C4-2B (cell line): ENCODE measurements around the gene SP1.

Experiments
- H3K27ac ChIP-seq: fragments of 450-650 bp; 2 replicates; pipeline ENCODE4 v1.5.1; 2017
- CTCF ChIP-seq: fragments of 450-650 bp; conservative IDR thresholded peaks from 2 replicates; pipeline ENCODE4 v1.5.1; 2017; ENCODE audit warnings: mild to moderate bottlenecking
- ZFX ChIP-seq: fragments of 450-650 bp; IDR thresholded peaks from 2 replicates; pipeline ENCODE4 v1.6.1; 2017

Gene SP1

GRCh38 chr12:53451661-53452158 is 71.7 kb downstream of the SP1 start, which contains the start of gene PCBP2:
TSS of gene PCBP2 (plus strand) at chr12:53452102. CDS start at chr12:53454801, 2,699 bp downstream.
- TF ChIP-seq CTCF (peak; percentile 93), ZFX (no peak)
- peak within 1 kb of the TSS; percentile 90 for H3K27ac ChIP-seq

GRCh38 chr12:53452159-53453077 is 72.4 kb downstream of the SP1 start:
- peak overlapping the region; percentile 90 for H3K27ac ChIP-seq
- TF ChIP-seq ZFX (peak; percentile 100), CTCF (peak; percentile 51)

GRCh38 chr12:53453953-53454640 is 74.1 kb downstream of the SP1 start:
- TF ChIP-seq CTCF: no peak
- TF ChIP-seq ZFX: no peak
- H3K27ac ChIP-seq: no peak overlapping the region

- no peak overlapping the region for H3K27ac ChIP-seq
- TF ChIP-seq ZFX: no peak
- no peak for TF ChIP-seq CTCF
Measured at GRCh38 chr12:53454707-53455106, 74.7 kb downstream of the SP1 start.

- H3K27ac ChIP-seq: no peak overlapping the region
- TF ChIP-seq CTCF (no peak), ZFX (no peak)
Measured at GRCh38 chr12:53456654-53457366, 76.8 kb downstream of the SP1 start.

GRCh38 chr12:53459097-53459496 is 79.1 kb downstream of the SP1 start:
- TF ChIP-seq ZFX (no peak), CTCF (no peak)
- no peak overlapping the region for H3K27ac ChIP-seq
